ENCODE data around the gene NRXN3. TPM values are rescaled to one million over a fixed set of nuclear protein-coding genes. Genes with fewer than 3 reads are reported as not detected.

Gene NRXN3
- polyA plus RNA-seq, 1 donor = 0.58 TPM

GRCh38 chr14:78637489-78637888, 467.3 kb downstream of the NRXN3 start:
- DNase-seq (ENCODE audit: low read depth) = no peak

DNA sequence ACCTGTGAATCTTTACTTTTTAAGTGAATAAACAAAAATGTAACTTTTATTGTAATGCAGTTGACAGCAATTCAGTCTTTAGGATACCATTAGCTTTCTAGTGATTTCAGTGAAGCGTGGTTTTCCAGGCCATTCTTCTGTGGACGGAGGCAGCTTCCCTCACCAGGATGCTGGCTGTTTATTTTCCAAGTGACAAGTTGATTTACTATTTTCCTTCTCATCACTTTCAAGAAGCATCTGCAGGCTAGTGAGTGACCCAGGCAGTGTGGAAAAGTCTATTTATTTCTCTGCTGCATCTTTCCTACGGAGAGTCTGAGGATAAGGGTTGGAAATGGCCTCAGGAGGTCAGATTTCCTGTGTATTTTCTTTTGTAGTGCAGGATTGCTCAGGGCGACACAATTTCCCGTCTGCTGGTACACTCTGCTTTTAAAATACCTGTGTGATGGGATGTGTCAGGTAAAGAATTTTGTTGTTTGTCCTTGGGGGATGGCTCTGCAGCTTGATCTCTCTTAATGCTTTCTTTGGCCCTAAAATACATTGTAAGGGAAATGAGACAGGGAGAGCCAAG, 467.8 kb downstream of the NRXN3 start:
- DNase-seq (ENCODE audit: low read depth) = no peak

- no peak for DNase-seq (ENCODE audit: low read depth)
These were observed 468.8 kb downstream of the NRXN3 start for GRCh38 chr14:78638926-78639325.

DNA sequence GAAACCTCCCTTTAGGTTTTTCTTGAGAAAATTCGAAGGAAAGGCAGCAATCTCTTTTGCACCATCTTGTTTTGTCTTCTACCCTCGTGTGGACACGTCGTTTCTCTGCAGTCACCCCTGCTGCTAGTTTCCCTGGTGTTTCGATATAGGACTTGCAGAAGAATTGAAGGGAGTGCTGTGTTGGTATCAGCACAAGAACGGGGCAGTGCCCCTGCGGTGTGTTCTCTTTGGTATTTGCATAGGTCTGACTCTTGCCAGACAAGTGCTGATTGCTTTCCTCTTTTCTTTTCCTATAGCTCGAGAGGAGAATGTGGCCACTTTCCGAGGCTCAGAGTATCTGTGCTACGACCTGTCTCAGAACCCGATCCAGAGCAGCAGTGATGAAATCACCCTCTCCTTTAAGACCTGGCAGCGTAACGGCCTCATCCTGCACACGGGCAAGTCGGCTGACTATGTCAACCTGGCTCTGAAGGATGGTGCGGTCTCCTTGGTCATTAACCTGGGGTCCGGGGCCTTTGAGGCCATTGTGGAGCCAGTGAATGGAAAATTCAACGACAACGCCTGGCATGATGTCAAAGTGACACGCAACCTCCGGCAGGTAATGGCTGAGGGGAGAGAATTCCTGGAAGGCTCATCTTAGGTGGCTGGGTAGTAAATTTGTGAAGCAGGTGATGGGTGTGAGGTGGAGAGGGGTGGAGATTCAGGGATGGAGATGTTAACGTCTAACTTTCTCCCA, 474.8 kb downstream of the NRXN3 start:
- no peak for DNase-seq (ENCODE audit: low read depth)

DNA sequence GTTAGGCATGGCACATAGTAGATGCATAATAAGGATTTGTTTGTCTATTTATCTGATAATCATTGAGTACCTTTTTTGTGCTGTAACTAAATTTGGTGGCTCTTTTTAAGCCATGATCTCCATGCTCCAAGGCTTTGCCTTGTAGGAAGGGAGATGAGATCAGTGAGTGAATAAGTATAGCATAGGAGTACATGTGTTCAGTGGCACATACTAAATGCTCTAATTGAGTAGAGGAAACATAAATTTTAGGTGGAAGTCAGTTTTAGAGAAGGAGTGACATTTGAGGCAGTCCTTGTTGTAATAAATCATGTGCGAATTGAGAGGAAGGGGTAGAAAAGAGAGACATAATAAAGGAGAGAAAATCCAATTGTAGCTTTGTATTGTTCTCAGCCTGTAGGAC, 482.6 kb downstream of the NRXN3 start:
- DNase-seq (ENCODE audit: low read depth) = no peak

DNA sequence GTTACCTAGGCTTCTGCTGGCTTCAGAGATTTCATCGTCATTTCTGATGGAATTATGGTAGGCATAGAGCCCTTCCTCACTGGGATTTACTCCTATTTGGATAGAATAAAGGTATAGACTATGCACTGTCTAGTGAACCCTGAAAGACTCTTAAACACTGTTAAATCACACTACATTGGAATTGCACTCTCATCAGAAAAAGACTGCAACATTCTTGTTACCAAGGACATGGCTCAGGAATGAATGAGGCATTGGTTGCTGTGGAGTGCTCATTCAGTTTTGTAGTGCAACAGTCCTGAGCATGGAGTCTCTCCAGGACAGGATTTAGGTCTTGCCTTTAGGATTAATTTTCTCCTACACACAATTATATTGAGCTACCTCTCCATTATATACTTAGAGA, 483.0 kb downstream of the NRXN3 start:
- no peak for DNase-seq (ENCODE audit: low read depth)

GRCh38 chr14:78657451-78657850, 487.3 kb downstream of the NRXN3 start:
- no peak for DNase-seq (ENCODE audit: low read depth)

DNA sequence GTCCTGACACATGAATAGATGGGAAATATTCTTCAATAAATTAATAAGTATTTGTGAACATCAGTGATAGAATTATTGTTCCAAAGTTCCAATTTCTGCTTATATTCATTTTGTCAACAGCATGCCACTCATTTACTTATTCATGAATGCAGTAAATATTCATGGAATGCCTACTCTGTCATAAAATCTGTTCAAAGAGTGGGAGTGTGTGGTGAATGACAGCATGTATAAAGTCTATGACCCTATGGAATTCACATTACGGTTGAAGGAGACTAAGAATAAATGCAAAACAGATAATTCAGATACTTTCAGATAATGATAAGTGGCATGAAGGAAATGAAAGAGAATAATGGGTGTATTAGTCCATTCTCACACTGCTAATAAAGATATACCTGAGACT, 494.7 kb downstream of the NRXN3 start:
- no peak for DNase-seq (ENCODE audit: low read depth)

- no peak for DNase-seq (ENCODE audit: low read depth)
These were observed 496.3 kb downstream of the NRXN3 start for GRCh38 chr14:78666336-78667056.

GRCh38 chr14:78667141-78667540, 497.0 kb downstream of the NRXN3 start:
- no peak for DNase-seq (ENCODE audit: low read depth)

GRCh38 chr14:78673845-78674244, 503.7 kb downstream of the NRXN3 start:
- DNase-seq (ENCODE audit: low read depth) = no peak

DNA sequence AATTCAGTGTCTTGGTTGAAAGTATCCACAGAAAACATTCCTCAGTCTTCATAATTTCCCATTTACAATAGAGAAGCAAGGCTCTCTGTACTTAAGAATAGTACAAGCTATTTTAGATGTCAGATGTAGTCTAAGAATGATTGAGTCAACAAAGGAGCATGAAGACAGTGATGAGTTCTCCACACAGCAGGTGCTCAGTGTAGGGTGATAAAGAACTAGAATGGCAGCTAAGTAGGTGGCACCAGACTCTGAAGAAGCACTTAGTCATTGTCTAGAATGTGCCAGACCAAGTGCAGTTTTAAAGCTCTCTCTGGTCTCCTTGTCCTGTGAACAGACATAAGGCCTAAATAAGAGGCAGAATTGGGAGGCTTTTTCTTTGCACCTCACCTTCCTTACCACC, 504.6 kb downstream of the NRXN3 start:
- no peak for DNase-seq (ENCODE audit: low read depth)

- no peak for DNase-seq (ENCODE audit: low read depth)
These were observed 513.0 kb downstream of the NRXN3 start for GRCh38 chr14:78683206-78683605.

DNA sequence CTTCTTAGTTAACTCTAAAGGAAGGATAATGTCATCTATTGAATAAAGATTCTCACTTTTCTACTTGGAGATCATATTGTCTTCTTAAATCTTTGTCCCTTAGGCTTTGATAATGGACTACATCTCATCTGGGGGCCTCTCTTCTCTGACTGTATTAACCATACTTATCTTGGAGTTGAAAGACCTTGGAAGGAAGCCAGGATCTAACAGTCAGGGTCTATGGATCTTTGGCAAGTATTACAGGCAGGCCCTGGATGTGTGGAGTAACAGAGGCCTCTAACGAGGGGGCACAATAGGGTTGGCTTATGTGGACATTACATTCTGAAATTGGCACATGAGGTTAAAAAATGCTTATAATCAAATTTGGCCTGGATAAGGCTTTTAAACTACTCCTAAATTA, 513.8 kb downstream of the NRXN3 start:
- DNase-seq (ENCODE audit: low read depth) = no peak

DNA sequence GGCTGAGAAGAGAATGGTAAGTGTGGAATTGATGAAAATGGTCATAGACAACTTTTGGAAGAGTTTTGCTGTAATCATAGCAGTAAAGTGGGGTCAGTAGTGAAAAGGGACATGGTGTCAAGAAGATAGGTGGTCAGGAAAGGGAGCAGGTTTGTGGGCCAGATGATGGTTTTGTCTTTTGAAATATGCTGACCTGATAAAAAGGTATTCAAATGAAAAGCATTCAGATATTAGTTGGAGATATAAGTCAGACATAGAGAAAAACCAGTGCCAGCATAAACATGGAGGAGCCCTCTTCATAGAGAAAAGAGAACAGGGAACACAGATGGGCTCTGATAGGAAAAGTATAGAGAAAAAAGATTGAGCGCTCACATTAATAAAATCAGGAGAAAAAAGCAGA, 518.3 kb downstream of the NRXN3 start:
- DNase-seq (ENCODE audit: low read depth) = no peak

- no peak for DNase-seq (ENCODE audit: low read depth)
These were observed 520.7 kb downstream of the NRXN3 start for GRCh38 chr14:78690836-78691235.

GRCh38 chr14:78697341-78697740, 527.2 kb downstream of the NRXN3 start:
- no peak for DNase-seq (ENCODE audit: low read depth)

DNA sequence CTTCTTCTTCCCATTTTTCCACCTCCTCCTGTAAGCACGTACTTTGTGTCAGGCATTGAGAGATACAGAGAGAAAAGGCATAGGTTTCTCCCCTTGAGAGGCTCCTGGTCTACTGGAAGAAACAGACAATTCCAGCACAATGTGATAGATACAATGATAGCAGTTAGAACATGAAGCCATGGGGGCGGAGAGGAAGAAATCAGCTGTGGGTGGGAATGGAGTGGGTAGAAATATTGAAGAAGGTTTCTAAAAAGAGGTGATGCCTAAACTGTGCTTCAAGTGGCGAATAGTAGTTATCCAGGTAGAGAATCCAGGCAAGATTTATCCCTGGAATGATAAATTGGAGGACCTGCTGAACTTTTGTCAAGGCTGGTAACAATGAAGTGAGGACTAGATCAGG, 528.8 kb downstream of the NRXN3 start:
- DNase-seq (ENCODE audit: low read depth) = no peak

DNA sequence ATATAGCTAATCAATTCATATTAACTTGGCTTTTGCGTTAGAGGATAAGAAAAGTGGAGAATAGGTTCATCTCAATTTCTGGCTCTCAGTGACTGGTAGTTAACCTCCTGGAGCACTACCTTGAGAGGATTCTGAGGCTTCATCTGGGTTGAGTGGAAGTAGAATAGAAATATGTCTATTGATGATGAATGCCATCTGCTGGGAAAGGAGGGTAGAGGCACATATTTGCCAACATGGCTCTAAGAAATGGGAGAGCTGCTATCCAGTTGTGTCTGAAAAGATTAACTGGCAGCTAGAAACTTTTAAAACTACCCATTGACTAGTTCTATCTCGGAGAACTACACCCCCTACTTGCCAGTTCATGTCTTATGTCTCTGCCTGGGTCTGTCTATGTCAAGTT, 530.1 kb downstream of the NRXN3 start:
- no peak for DNase-seq (ENCODE audit: low read depth)

DNA sequence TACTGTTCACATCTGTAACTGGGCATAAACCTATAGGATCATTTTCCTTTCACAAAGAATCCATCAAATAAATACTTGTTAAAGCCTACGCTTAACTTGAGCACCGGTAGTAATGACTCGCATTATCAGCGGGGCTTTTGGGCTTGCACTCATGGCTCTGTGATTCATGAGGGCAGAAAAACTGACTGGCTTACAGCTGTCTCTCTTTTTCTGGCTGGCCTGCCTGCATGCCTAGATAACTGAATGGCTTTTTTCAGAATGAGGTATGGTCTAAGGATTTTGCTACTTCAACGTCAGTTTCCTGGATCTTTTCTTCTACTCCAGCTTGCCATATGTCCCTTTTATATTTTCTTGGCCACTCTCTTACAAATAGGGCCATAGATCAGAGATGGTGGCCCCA, 531.1 kb downstream of the NRXN3 start:
- DNase-seq (ENCODE audit: low read depth) = no peak

DNA sequence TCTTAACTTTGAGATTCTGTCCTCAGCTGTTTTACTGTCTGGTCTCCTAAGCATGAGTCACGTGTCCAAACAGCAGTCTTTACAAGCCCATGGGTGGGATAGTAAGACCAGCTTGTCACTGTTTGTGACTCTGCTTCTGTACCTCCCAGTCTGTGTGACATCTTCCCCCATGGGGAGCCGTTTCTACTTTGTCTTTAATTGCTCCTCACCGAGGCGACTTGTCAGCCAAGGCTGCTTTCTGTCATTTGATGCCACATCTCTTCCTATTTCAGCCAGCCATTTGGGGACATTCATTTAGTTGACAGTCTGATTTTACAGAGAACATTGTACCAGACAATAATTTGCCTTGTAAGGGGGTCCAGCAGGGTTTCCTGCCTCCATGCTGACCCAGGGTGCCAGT, 534.8 kb downstream of the NRXN3 start:
- DNase-seq (ENCODE audit: low read depth) = no peak

DNA sequence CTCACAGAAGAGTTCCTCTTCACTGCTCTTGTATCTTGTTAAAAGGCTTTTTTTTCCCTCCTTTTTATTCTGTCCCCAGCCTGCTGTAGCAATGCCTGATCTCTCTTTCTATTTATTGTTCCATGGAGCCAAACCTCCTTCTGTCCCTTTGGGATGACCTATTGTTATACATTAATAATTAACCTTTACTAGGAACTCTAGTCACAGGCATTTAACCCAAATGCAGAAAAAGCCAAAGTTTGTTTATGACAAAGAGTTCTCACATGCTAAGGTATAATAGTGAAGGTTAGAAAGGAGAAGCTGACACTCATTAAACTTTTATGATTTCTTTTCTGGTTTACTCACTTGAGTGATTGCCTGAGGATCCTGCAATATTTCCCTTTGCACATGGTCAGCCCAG, 535.8 kb downstream of the NRXN3 start:
- no peak for DNase-seq (ENCODE audit: low read depth)
